Measurements from ENCODE around the gene EPG5.

GRCh38 chr18:45896991-45897390 lies 70.1 kb downstream of the EPG5 start:
- TF ChIP-seq CTCF (IDR thresholded peaks at IDR 0.05) (no peak), POLR2A (IDR thresholded peaks at IDR 0.05) (no peak)
